Caco-2 (cell line): ENCODE measurements around the gene TMEM201. TPM values are rescaled to one million over a fixed set of nuclear protein-coding genes. Genes with fewer than 3 reads are reported as not detected.

ENCODE experiments used
- BruUV-seq: library from RNA; stranded (reverse); fragments of 400-500 nt; replicated peaks from 2 replicates; lab custom pipeline; 2021; lab: Mats Ljungman, UMichigan
- CTCF ChIA-PET: fragments of 300-600 bp; sonication (Branson Sonifier 250); formaldehyde crosslinking; loops from one replicate; lab custom pipeline; 2022; ENCODE audit warnings: antibody characterized with exemption; lab: Charles Lee
- POLR2A ChIA-PET: fragments of 300-600 bp; sonication (Branson Sonifier 250); formaldehyde crosslinking; loops from one replicate; lab custom pipeline; 2022; ENCODE audit warnings: antibody characterized with exemption; lab: Charles Lee
- DNase-seq, 2 experiments: peaks; one replicate each; pipeline versions ENCODE4 v3.0.0 to v3.0.0-alpha.2; 2020 to 2022
- H3K27me3 ChIP-seq: replicated peaks from 2 replicates; pipeline ENCODE4 v1.6.0; 2011; ENCODE audit warnings: low read length; ENCODE audit not compliant: control insufficient read depth, insufficient read depth
- H3K36me3 ChIP-seq: 2 replicates; pipeline ENCODE4 v1.5.1; 2011; ENCODE audit warnings: low read length; ENCODE audit not compliant: control insufficient read depth, insufficient read depth
- H3K4me1 ChIP-seq: fragments of 250-450 bp; sonication (Bioruptor Pico); 2 replicates; pipeline ENCODE4 v1.5.1; 2020; ENCODE audit warnings: mild to moderate bottlenecking
- H3K4me3 ChIP-seq: 2 replicates; pipeline ENCODE4 v1.5.1; 2011; ENCODE audit warnings: low read depth, mild to moderate bottlenecking, control low read depth, low read length
- H3K9me3 ChIP-seq: fragments of 250-450 bp; sonication (Bioruptor Pico); 2 replicates; pipeline ENCODE4 v1.5.1; 2020; ENCODE audit warnings: mild to moderate bottlenecking, moderate library complexity
- H3K27ac Mint-ChIP-seq: one replicate; pipeline ENCODE4 v1.8.0; 2022; ENCODE audit warnings: mixed read lengths; ENCODE audit not compliant: unreplicated experiment
- H3K27me3 Mint-ChIP-seq: one replicate; pipeline ENCODE4 v1.8.0; 2022; ENCODE audit warnings: mixed read lengths; ENCODE audit not compliant: insufficient read depth, unreplicated experiment
- H3K36me3 Mint-ChIP-seq: one replicate; pipeline ENCODE4 v1.8.0; 2022; ENCODE audit warnings: mild to moderate bottlenecking, mixed read lengths; ENCODE audit not compliant: insufficient read depth, unreplicated experiment
- H3K4me1 Mint-ChIP-seq: one replicate; pipeline ENCODE4 v1.8.0; 2022; ENCODE audit warnings: low read depth, mixed read lengths; ENCODE audit not compliant: unreplicated experiment
- H3K4me3 Mint-ChIP-seq: one replicate; pipeline ENCODE4 v1.8.0; 2022; ENCODE audit warnings: mild to moderate bottlenecking, moderate library complexity, mixed read lengths; ENCODE audit not compliant: unreplicated experiment
- H3K9me3 Mint-ChIP-seq: one replicate; pipeline ENCODE4 v1.8.0; 2022; ENCODE audit warnings: mixed read lengths; ENCODE audit not compliant: unreplicated experiment
- CTCF ChIP-seq, 2 experiments: fragments of 200-600 bp in 1 of 2; IDR thresholded peaks; 1 replicate in 1 of 2; 2 replicates in 1 of 2; pipeline versions ENCODE4 v1.5.1 to v1.8.0; 2011 to 2022; ENCODE audit warnings: antibody characterized with exemption in 1 of 2, control low read depth in 1 of 2, inconsistent platforms in 1 of 2, low read depth in 1 of 2, low read length in 1 of 2, mild to moderate bottlenecking in 1 of 2, moderate library complexity in 1 of 2; ENCODE audit not compliant: insufficient read depth in 1 of 2, severe bottlenecking in 1 of 2, unreplicated experiment in 1 of 2
- intact Hi-C: fragments of 100-400 bp; cut with micrococcal nuclease; formaldehyde crosslinking; loops from one replicate; pipeline ENCODE4 v1.10.0; 2022; ENCODE audit not compliant: unreplicated experiment
- total RNA-seq: library from RNA; stranded (reverse); gene quantifications from 2 replicates; pipeline ENCODE4 v1.2.3, GENCODE V29; 2022

The TMEM201 gene
- total RNA-seq, 1 experiment from 2014 or later, result 27.2 TPM

GRCh38 chr1:9577423-9577822 lies 11.3 kb upstream of the TMEM201 start:
- Mint-ChIP-seq H3K4me3 (no peak overlapping the region), H3K4me1 (peaks cover 6% of the 10 kb centered on the region), H3K36me3 (peaks cover 66% of the 10 kb centered on the region), H3K27ac (no peak overlapping the region), H3K9me3 (no peaks in the 10 kb centered on the region), H3K27me3 (no peaks in the 10 kb centered on the region)
- intact Hi-C loops, result loop anchor here (10.0 kb wide), 1 partner anchor 293 kb away; no protein-coding TSS in a partner anchor
- no peak overlapping the region for H3K4me3 ChIP-seq
- POLR2A ChIA-PET, result no interaction called here
- no peak for DNase-seq
- TF ChIP-seq CTCF (IDR thresholded peaks at IDR 0.05; ENCODE audit: insufficient read depth in 1 of 2, low read depth in 1 of 2, low read length in 1 of 2, severe bottlenecking in 1 of 2, unreplicated experiment in 1 of 2), result no peak
- BruUV-seq, result no TSS peak
- H3K27me3 ChIP-seq, result no peaks in the 10 kb centered on the region
- H3K4me1 ChIP-seq, result no peaks in the 10 kb centered on the region
- no peaks in the 10 kb centered on the region for H3K9me3 ChIP-seq
- CTCF ChIA-PET, result no interaction called here
- peaks cover 1% of the 10 kb centered on the region; the same call in 1 of the 2 replicates for H3K36me3 ChIP-seq

GRCh38 chr1:9580942-9581341 lies 7.8 kb upstream of the TMEM201 start:
- H3K4me1 Mint-ChIP-seq, result peaks cover 2% of the 10 kb centered on the region
- H3K4me3 Mint-ChIP-seq, result no peak overlapping the region
- no peaks in the 10 kb centered on the region for H3K27me3 ChIP-seq
- CTCF ChIA-PET, result no interaction called here
- DNase-seq, result no peak
- TF ChIP-seq CTCF (IDR thresholded peaks at IDR 0.05; ENCODE audit: insufficient read depth in 1 of 2, low read depth in 1 of 2, low read length in 1 of 2, severe bottlenecking in 1 of 2, unreplicated experiment in 1 of 2), result no peak
- H3K4me1 ChIP-seq, result no peaks in the 10 kb centered on the region
- peaks cover 64% of the 10 kb centered on the region for H3K36me3 Mint-ChIP-seq
- H3K4me3 ChIP-seq, result no peak overlapping the region
- no peaks in the 10 kb centered on the region for H3K27me3 Mint-ChIP-seq
- no peak overlapping the region for H3K27ac Mint-ChIP-seq
- intact Hi-C loops, result no loop called here
- POLR2A ChIA-PET, result no interaction called here
- BruUV-seq, result no TSS peak
- H3K36me3 ChIP-seq, result peaks cover 1% of the 10 kb centered on the region; the same call in 1 of the 2 replicates
- no peaks in the 10 kb centered on the region for H3K9me3 Mint-ChIP-seq
- H3K9me3 ChIP-seq, result no peaks in the 10 kb centered on the region

GRCh38 chr1:9586147-9586766 lies 2.5 kb upstream of the TMEM201 start:
- intact Hi-C loops, result no loop called here
- Mint-ChIP-seq H3K4me3 (no peak overlapping the region), H3K9me3 (no peaks in the 10 kb centered on the region), H3K36me3 (peaks cover 34% of the 10 kb centered on the region), H3K27ac (no peak overlapping the region), H3K4me1 (peaks cover 7% of the 10 kb centered on the region), H3K27me3 (no peaks in the 10 kb centered on the region)
- CTCF ChIA-PET, result no interaction called here
- DNase-seq, result no peak
- Histone ChIP-seq H3K4me1 (peaks cover 7% of the 10 kb centered on the region; the same call in 1 of the 2 replicates), H3K9me3 (no peaks in the 10 kb centered on the region), H3K4me3 (no peak overlapping the region), H3K27me3 (no peaks in the 10 kb centered on the region), H3K36me3 (no peaks in the 10 kb centered on the region)
- no peak for TF ChIP-seq CTCF (IDR thresholded peaks at IDR 0.05; ENCODE audit: insufficient read depth in 1 of 2, low read depth in 1 of 2, low read length in 1 of 2, severe bottlenecking in 1 of 2, unreplicated experiment in 1 of 2)
- POLR2A ChIA-PET, result no interaction called here
- BruUV-seq, result no TSS peak
